Activated effector memory CD4-positive, alpha-beta T cell treated with Interleukin-2 at 50 U/mL for 16 hours (primary cell): ENCODE data around the gene MSANTD3.
"Not testable (repeated sequence)": the region's sequence is repeated elsewhere in the genome, so short reads cannot be mapped to it uniquely, and the experiment has no call there.

Experiments
- DNase-seq: peaks from one replicate; pipeline ENCODE4 v3.0.0-alpha.2; 2020

Gene MSANTD3

GRCh38 chr9:100426530-100427365 is at the start of gene MSANTD3:
Gene MSANTD3 (plus strand): TSS chr9:100427143. CDS start chr9:100441939, 14,796 bp downstream.
- DNase-seq = peak; percentile 47

DNA sequence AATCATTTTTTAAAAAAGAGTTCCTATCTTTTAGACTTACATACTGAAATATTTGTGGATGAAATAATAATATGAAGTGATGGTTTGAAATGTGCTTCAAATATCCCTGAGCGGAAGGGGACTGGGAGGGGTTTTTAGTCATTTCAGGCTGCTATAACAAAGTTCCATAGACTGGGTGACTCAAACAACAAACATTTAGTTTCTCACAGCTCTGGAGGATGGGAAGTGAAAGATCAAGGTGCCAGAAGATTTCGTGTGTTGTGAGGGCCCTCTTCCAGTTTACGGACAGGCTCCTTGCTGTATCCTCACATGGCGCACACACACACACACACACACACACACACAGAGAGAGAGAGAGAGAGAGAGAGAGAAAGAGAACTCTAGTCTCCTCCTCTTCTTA is 47.1 kb upstream of the MSANTD3 start:
- no peak for DNase-seq

GRCh38 chr9:100392989-100393388 is 34.0 kb upstream of the MSANTD3 start:
- DNase-seq = not testable (repeated sequence)

- no peak for DNase-seq
Observed at GRCh38 chr9:100394032-100394695, 32.8 kb upstream of the MSANTD3 start.

GRCh38 chr9:100394816-100395215 is 32.1 kb upstream of the MSANTD3 start:
- no peak for DNase-seq

GRCh38 chr9:100396769-100397168 is 30.2 kb upstream of the MSANTD3 start:
- DNase-seq = no peak

GRCh38 chr9:100397529-100398266 is 29.2 kb upstream of the MSANTD3 start:
- DNase-seq = no peak

GRCh38 chr9:100401042-100401441 is 25.9 kb upstream of the MSANTD3 start:
- DNase-seq = no peak

GRCh38 chr9:100406962-100407361 is 20.0 kb upstream of the MSANTD3 start:
- no peak for DNase-seq

DNA sequence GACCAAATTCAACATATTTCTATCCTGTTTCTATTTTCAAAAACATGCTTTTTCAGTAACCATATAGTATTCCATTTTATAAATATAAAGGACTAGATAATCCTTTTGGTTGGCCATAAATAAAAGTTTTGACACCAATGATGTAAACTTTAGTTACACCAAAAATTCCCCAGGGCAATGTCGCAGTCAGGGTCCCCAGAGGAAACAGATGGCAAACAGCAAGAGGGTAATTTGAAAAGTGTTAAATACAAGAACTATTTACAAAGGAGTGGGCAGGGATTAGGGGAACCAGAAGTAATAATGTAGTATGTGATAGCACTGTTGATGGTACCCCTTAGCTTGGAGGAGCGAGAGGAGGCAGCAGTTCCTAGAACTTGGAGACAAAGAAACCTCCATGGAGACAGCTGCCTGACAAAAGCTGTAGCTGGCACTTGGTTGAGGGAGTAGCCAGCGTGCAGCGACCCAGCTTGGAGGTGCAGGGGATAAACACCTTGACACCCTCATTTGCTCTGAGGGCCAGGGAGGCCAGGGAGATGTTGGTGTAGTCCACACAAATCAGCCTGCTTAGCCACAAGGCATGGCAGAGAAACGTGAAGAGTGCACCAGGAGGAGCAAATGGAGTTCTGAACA is 18.3 kb upstream of the MSANTD3 start:
- no peak for DNase-seq

DNA sequence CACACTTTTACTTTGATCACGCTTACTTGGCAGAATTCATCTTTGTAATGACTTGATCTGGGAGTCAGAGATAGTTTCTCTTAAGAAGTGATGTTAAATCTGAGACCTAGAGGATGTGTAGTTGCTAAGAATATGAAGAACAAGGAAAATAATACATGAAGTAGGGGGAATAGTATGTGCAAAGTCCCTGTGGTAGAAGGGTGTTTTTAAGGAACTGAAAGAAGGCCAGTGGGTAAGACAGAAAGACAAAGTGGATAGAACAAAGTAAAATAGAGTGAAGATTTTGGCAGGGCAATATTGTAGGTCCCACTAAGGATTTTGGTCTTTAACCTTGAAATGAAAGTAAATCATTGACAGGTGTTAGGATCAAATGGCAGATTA is 17.8 kb upstream of the MSANTD3 start:
- DNase-seq = no peak

DNA sequence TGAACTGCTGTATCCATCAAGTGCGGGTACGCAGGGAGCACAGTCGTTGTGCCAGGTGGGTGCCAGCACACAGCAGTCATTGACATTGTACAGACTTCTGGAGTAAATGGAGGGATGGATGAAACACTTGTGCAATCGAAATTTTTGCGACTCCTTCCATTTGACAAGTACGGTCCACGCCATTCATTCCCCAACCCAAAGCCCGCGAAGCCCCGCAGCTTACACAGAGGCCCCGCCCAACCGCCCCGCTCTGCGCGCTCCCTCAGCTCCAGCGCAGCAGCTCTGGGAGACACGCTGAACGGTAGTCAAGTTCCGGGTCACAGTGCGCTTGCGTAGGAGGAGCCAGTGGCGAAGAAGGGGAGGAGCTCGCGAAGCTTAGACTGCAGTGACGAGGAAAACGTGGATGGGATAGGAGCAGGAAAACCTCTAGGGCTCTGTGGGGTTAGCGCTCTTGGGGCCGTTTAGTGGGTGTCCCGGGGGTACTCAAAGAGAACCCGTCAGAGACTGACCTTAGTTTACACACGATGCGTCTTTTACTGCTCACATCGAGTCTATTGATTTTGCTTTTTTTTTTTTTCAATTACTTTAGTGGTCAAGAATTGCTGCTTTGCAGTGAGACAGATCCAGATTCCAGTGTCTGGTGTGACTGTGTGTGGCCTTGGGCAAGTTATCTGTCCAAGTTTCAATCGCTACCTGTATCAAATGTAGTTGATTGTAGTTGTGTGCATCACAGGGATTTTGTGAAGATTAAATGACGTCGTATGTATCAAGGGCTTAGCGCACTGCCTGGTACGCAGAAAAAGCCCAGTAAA is 15.3 kb upstream of the MSANTD3 start:
- peak; percentile 75 for DNase-seq

- DNase-seq = no peak
Observed at GRCh38 chr9:100413839-100414420, 13.0 kb upstream of the MSANTD3 start.

DNA sequence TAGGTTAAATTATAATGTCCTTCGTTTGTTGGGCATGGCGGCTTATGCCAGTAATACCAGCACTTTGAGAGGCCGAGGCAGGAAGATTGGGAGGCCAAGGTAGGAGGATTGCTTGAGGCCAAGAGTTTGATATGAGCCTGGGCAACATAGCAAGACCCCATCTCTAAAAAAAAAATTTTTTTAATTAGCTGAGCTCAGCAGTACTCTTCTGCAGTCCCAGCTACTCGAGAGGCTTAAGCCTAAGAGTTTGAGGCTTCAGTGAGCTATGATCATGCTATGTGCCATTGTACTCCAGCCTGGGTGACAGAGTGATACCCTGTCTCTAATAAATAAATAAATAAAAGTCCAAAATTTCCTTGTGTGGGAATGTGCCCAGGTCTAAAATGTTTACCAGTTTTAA is 9.1 kb upstream of the MSANTD3 start:
- no peak for DNase-seq

DNA sequence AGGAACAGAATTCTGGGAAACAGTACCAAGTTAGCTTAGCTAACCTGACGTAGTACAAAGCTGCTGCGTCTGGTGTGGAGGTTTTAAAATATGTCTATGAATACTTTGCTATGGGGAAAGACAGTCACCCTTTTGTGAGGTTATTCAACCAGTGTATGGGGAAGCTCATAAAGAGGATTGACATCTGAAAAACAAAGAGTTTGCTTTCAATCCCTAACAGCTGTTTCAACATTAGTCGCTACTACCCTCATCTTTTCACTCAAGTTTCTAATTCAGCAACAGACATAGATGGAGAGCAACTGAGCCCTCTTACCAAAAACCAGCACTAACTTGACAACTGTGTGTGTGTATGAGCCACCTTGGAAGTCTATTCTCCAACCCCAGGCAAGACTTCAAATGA is 7.8 kb upstream of the MSANTD3 start:
- DNase-seq = no peak

- DNase-seq = not testable (repeated sequence)
Observed at GRCh38 chr9:100421116-100421515, 5.8 kb upstream of the MSANTD3 start.

- no peak for DNase-seq
Observed at GRCh38 chr9:100425758-100426157, 1.2 kb upstream of the MSANTD3 start.

GRCh38 chr9:100426189-100426529 is 784 bp upstream of the MSANTD3 start:
- DNase-seq = no peak

DNA sequence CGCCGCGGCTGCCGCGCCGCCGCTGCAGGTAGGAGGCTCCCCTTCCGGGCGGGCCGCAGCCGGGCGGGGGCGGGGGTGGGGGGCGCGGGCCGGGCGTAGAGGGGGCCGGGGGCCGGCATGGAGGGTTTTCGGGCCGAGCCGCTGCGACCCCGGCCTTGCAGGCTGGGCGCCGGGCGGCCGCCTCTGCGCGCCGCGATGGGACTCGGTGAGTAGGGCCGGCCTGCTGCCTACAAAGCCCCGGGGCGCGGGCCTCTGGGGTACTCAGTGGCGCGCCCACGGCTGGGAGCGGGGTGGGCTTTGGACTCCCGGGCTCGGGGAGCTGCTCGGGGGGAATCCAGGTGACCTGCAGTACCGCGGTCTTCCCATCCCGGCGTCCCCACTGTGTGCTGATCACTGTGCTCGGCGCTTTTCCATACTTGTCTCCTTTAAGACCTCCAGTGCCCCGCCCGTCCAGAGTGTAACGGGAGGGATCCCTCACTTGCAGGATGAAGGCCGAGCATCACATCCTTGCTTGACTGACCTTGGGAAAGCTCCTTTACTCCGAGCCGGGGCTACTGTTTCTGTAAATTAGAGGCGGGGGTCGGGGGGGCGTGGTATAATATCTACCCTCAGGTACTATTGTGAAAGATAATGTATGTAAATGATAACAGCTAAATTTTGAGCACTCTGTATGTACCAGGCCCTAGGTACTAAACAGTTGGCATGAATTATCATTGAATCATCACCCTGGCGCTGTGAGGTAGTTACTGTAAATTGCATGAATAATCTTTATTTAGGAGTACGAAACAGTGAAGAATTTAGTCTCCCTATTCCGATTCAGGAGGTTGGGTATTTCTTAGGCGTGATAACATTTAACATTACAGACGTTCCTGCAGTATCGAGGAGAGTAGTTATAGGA is 672 bp downstream of the MSANTD3 start:
- DNase-seq = no peak

- DNase-seq = no peak
Observed at GRCh38 chr9:100428871-100429654, 2.1 kb downstream of the MSANTD3 start.
